ENCODE measurements around the gene PIF1.
"Not testable (repeated sequence)": the region's sequence is repeated elsewhere in the genome, so short reads cannot be mapped to it uniquely, and the experiment has no call there.

PIF1 gene

GRCh38 chr15:64847016-64847415 is 21.6 kb upstream of the PIF1 start:
- no peak for DNase-seq

- no peak for DNase-seq
These were observed 20.6 kb upstream of the PIF1 start for GRCh38 chr15:64845831-64846595.

GRCh38 chr15:64845183-64845611 is 19.8 kb upstream of the PIF1 start:
- DNase-seq, result peak in 1 of 2 donors; percentile 28

DNA sequence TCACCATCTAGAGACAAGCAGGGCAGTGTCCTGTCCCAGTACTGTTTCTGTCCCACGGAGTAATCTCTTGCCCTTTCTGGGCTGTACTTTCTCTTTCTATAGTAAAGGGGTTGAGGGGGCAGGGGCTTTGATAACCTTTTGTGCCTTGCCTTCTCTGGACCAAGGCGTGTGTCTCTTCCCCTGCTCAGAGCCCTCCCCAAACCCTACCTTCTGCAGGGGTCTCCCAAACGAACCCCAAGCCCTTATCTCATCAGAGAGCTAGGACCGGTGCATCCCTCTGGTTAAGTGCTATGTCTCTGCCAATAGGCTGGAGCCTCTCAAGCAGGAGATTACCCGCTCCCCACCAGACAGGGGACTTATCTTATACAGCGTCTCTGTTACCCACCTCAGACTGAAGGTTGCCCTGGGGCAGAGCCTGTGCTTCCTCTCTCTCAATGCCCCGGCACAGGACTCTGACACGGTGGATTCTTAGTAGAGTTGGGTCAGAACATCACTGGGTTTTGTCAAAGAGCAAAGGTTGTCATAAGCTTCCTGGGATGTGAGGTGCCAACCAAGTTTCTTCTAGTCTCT is 19.2 kb upstream of the PIF1 start:
- DNase-seq, result peak in 1 of 2 donors; percentile 19

GRCh38 chr15:64843991-64844390 is 18.5 kb upstream of the PIF1 start:
- no peak for DNase-seq

GRCh38 chr15:64842986-64843561 is 17.6 kb upstream of the PIF1 start:
- DNase-seq, result peak; percentile 16 to 38

GRCh38 chr15:64842096-64842939 is 16.9 kb upstream of the PIF1 start:
- peak in 1 of 2 donors; percentile 29 for DNase-seq

DNA sequence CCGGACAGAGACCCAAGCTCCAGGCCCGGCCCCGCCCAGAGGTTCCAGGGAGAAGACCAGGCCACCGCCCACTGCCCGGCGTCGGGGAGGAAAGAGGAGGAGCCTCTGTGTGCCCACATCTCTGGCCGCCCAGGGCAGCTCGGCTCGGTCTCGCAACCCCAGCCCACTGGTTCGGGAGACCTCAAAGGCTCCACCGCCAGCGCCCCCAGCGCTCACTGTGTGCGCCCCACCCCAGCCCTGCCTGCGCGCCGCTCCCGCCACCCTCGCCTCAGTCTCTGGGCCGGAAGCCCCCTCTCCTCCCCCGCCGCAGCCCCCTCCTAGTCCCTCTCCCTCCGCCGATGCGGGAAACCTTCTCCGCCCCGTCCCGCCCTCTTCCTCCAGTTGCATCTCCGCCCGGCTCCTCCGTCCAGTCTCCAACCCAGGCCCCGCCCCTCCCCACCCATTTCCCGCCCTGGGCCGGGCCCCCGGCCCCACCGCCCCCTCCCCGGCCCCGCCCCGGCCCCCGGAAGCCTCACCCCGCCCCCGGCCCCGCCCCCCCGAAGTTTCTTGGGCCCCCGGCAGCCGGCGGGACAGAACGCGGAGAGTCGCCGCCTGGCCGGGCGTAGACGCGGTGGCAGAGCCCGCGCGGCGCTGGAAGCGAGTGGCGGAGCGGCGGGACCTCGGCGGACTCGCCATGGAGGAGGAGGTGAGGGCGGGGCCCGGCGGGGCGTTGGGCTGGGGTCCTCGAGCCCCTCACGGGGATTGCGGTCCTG is 16.1 kb upstream of the PIF1 start, which contains the start of gene PLEKHO2:
Gene PLEKHO2 (plus strand): TSS at position 572 of the 752 bp plus-strand sequence. CDS start 102 bp downstream, at position 674.
- peak; percentile 95 for DNase-seq

- no peak for DNase-seq
These were observed 15.6 kb upstream of the PIF1 start for GRCh38 chr15:64841060-64841343.

DNA sequence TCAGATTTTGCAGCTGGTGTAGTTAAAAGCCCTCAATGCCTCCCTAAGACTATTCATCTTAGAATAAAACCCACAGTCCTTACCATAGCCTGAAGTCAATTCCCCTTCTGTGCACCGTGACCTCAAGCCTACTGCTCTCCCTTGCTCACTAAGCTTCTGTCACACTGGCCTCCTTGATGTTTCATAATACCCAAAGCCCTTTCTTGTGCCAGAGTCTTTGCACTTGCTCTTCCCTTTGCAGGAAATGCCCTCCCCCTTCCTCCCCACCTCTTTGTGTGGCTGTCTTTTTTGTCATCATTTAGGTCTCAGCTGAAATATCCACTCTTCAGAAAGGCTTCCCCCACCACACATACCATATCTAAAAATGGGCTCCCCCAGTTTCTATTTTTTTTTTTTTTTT is 12.1 kb upstream of the PIF1 start:
- peak; percentile 51 to 68 for DNase-seq

DNA sequence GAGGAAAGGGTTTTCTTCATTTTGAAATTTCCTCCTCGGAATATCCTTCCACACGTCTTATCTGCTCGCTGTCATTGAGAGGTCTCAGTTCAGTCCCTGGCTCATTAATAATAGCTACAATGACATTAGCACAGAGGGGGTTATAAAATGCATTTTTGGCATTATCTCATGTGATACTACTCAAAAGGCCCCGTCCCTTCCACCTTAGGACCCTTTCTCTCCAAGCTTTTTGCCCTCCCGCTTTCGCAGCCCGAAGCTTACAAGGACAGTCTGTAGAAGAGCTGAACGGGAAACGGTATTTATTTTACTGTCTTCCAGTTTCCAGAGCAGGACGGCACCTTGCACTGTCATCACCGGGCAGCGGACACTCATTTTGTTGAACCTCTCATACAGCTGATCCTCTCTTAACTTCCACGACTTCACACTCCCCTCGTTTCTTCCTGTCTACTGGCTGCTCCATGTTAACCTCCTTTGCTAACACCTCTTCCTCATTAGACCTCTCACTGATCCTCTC is 10.6 kb upstream of the PIF1 start:
- no peak for DNase-seq

- DNase-seq, result no peak
These were observed 8.2 kb upstream of the PIF1 start for GRCh38 chr15:64833690-64834089.

DNA sequence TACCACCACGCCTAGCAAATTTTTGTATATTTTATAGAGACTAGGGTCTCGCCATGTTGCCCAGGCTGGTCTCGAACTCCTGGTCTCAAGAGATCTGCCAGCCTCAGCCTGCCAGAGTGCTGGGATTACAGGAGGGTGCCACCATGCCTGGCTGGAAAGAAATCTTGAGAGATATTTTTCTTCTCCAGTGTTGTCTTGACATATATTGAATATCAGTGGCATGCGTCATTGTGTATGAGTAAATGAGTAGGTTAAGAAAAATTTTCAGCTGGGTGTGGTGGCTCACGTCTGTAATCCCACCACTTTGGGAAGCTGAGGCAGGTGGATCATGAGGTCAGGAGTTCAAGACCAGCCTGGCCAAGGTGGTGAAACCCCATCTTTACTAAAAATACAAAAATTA is 3.5 kb upstream of the PIF1 start:
- no peak for DNase-seq

GRCh38 chr15:64824929-64825430 is 467 bp downstream of the PIF1 start:
- no peak for DNase-seq

GRCh38 chr15:64816452-64816851 is 9.0 kb downstream of the PIF1 start:
- DNase-seq, result no peak

DNA sequence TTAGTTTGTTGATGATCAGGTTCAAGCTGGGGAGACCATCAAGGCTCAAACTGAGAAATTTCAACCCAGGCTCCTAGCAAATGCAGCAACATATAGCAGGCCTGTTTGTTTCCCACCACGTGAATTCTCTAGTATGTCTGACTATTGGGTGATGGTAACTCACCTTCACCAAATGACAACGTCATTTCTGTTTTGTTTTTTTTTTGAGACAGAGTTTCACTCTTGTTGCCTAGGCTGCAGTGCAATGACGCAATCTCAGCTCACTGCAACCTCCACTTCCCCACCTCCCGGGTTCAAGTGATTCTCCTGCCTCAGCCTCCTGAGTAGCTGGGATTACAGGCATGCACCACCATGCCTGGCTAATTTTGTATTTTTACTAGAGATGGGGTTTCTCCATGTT is 10.5 kb downstream of the PIF1 start:
- DNase-seq, result peak in 1 of 2 donors; percentile 22

- not testable (repeated sequence) for DNase-seq
These were observed 11.2 kb downstream of the PIF1 start for GRCh38 chr15:64814283-64814682.

GRCh38 chr15:64813075-64813474 is 12.4 kb downstream of the PIF1 start:
- DNase-seq, result no peak

DNA sequence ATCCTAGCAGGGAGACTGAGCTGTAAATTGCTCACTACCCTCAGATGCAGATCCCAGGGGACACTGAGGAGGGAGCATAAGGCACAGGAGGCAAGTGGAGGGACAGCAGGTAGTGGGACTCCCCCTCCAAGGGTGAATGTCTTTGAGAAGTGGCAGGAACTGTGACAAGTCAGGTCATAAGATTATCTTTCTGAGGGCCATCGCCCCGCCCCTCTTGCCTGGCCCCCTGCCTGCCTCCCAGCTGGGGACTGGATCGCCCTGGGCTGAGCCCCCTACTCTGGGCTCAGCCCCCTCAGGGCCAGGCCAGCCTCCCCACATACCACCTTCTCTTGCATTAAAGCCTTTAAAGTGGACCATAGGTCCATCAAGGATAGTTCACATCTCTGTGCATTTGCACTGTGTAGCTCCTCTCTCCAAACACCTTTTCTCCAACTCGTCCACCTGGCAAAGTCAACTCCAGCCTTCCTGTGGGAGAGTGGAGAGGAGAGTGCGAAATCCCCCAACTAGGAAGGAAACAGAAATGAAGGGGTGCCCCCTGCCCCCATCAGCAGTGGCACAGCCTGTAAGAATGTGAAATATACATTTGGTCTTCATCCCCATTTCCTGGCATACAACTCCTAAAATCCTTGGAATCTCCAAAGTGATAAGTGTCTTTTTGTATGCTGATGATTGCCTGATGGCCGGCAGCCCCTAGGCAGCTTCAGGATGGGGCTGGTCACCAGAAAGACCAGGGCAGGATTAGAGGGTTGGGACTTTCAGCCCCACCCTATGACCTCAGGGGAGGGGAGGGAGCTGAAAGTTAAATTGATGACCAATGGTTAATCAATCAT is 14.7 kb downstream of the PIF1 start:
- no peak for DNase-seq

DNA sequence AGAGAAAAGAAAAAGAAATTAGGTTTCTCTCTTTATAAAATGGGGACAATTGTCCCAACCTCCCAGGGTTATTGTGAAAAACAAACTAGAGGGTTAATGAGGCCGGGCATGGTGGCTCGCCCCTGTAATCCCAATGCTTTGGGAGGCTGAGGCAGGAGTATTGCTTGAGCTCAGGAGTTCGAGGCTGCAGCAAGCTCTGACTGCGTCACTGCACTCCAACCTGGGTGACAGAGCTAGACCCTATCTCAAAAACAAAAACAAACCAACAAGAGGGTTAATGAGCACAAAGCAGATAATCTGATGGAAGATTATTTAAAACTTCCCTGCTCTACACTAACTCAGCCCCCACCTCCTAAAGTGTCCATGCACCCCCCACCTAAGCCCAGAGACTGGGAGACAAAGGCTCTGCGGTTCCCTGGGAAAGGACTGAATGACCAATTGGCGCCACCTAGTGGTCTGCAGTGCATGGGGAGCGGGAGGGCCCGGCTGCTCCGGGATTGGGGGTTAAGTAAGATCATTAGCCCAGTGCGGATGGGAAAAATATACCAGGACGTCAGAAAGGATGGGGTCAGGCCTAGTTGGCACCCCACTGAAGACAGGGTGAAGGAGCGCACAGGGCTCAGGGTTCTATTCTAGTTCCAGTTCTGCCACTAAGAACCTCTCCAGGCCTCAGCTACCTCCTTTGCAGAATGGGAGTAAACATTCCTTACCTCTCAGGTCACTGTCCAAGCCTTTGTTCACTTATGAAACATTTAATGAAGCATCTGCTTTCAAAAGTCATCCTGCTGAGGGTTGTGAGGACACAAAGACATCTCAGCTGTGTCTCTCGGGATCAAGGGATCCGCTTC is 15.6 kb downstream of the PIF1 start:
- DNase-seq, result peak; percentile 56 to 67

All from CD4-positive, alpha-beta T cell treated with Interleukin-1 beta for 1 hour (primary cell).